Measurements from ENCODE around the gene ACOX3. TPM values are rescaled to one million over a fixed set of nuclear protein-coding genes. Genes with fewer than 3 reads are reported as not detected.
A peak's percentile ranks its signal among the peaks of the same experiment; 100 is the strongest.
"Not testable (repeated sequence)": the region's sequence is repeated elsewhere in the genome, so short reads cannot be mapped to it uniquely, and the experiment has no call there.

The ACOX3 gene
- polyA plus RNA-seq, 4 donors: 13.0 to 18.6 (median 15.7) TPM

DNA sequence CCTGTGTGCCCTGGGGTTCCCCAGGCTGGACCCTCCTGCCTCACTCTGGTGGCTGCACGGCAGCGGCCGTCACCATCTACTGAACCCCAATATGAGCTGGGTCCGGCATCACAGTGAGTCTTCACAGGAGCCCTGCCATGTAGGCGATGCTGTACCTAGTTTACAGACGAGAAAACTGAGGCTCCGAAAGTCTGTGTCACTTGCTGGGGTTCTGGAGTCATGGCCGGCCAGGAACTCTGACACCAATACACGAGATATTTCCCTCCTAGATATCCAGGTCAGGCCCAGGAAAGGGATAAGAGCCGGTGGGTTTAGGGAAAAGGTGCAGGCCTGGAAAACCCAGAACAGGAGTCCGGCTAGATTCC lies 96.6 kb downstream of the ACOX3 start:
- DNase-seq (ENCODE audit: low read depth in 4 of 4, low spot score in 3 of 4): no peak

DNA sequence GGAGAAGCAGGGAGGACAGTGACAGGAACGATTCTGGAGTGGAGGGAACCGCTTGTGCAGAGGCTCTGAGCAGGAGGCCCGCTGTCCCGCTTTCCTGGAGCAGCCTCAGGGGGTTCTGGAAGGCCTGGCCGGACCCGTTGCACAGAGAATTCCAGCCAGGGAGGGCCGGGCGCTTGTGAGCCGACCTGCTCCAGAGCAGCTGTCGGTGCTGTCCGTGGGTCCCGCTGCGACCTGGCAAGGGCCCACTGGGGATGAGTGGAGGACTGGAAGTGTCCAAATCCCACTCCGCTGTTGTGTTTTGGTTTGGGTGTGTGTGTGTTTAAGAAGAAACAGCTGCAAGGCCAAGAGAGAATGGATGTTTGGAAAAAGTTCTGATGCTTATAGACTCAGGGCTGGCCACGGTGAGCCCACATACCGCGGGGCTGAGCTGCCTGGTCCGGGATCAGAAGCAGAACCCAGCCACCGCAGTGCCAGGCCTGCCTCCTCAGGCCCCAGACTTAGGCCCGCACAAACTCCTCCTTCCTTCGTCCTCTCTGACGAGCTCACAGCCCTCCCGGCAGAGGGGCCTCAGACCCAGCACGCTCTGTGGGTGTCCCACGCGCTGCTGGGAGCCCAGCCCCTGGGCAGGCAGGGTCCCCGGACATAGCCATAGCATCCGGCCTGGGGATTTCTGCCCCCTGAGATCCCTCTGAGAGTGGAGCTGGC lies 97.1 kb downstream of the ACOX3 start:
- DNase-seq (ENCODE audit: low read depth in 4 of 4, low spot score in 3 of 4): no peak

DNA sequence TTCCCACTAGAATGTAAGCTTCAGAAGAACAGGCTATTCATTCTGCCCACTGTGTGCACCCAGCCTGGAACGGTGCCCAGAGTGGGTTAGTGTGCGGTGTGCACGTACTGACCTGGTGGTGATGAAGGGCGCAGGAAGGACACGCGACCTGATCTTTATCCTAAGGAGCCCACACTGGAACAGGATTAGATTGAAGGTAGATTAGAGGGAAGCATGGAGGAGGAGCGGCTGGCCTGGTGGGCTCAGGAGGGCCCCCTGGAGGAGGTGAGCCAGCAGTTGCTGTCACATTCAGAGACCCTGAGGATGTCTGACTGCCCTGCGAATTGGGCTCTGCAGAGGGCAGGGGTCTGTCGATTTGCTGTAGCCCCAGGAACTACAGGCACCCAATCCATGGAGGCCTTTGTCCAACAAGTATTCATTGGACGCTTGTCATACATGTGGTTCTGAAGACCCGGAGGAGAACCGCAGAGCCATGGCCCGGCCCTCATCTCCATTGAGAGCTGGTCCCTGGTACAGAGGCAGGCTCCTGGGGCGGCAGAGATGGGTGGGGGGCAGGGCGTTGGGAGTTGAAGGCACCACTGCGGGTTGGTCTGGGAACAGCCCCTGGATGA lies 97.8 kb downstream of the ACOX3 start:
- no peak for DNase-seq (ENCODE audit: low read depth in 4 of 4, low spot score in 3 of 4)

DNA sequence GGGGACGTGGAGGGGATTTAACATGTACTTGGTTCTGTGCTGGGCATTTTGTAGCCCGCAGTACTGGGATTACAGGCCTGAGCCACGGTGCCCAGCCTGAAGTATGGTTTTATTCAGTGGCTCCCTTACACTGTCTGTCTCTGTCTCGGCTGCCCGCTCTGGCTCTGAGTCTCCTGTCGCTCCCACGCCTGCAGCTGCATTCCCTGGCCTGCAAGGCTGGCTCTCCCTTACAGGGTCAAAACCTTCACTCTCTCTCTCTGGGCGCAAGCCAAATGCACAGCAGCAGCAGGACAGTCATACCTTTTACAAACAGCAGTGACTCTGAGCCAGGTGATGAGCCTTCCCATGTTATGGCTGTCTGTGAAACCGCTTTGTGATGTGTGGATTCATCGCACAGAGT lies 98.8 kb downstream of the ACOX3 start:
- DNase-seq (ENCODE audit: low read depth in 4 of 4, low spot score in 3 of 4): peak in 1 of 4 donors; percentile 46

DNA sequence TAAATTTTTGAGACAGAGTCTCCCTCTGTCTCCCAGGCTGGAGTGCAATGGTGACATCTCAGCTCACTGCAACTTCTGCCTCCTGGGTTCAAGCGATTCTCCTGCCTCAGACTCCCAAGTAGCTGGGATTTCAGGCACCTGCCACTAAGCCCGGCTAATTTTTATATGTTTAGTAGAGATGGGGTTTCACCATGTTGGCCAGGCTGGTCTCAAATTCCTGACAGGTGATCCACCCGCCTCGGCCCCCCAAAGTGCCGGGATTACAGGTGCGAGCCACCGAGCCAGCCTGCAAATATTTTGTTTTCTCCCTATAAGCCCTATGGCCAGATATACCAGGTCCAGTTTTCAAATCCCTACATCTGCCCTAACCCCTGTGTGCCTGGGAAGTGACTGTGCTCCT lies 99.2 kb downstream of the ACOX3 start:
- DNase-seq (ENCODE audit: low read depth in 4 of 4, low spot score in 3 of 4): not testable (repeated sequence)

DNA sequence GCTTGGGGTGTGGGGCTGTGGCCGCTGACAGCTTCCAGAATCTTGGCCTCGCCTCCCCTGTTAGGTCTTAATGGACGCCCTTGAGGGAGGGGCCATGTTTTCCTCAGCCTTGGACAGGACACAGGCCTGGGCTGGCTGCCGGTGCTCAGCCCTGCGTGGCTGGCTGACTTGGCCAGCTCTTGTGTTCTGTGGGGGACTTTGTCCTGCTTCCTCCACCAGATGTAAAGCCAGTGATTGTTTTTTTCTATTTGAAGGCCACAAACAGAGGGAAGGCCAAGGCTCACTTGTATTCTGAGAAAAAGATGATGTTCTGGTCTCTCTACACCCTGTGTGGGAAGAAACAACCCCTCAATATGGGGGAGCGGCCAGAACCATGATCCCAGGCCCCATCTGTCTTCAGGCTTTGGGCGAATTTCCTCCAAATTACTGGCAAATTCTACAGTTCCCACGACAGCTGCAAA lies 99.7 kb downstream of the ACOX3 start:
- peak in 2 of 4 donors; percentile 39 to 40 for DNase-seq (ENCODE audit: low read depth in 4 of 4, low spot score in 3 of 4)

DNA sequence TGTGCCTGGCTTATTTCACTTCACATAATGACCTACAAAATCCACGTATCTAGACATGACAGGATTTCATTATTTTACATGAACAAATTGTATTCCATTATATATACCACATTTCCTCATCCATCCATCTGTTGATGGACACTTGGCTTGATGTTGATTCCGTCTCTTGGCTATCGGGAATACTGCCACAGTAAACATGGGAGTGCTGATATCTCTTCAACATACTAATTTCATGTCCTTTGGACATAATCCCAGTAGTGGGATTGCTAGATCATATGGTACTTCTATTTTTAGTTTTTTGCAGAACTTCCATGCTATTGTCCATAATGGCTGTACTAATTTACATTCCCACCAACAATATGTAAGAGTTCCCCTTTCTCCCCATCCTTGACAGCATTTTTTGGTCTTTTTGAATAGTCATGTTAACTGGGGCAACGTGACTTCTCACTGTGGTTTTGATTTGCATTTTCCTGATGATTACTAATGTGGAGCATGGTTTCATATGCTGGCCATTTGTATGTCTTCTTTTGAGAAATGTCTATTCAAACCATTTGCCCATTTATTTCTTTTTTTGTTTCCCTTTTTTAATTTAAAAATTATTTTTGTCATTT lies 102.1 kb downstream of the ACOX3 start:
- DNase-seq (ENCODE audit: low read depth in 4 of 4, low spot score in 3 of 4): no peak

DNA sequence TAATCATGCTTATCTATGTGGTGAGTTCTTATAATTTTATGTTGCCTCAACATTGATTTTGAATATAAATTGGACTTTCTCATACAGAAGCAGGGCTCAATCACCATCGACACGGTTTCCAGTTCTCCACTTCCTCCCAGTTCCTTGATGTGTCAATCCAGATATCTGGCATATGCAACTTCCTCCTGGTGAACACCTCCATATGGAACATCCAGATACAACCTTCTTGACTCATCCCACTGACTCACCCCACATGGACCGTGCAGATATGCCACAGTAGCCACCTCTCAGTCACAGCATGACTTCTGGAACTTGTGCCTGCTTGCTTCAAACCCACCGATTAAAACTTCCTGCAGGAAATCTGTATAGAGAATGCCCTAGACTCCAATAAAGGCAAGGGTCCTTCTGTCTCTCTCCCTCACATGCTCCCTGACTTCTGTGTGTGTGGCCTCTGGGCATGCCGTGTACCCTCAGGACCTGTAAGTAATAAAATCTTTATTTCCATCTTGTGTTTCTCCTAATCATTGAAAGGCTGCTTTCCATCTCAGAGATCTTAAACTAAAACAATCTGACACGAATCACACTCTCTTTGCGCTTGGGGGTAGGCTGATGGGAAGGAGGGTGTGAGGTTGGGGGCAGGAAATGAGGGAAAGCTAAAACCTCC lies 104.0 kb downstream of the ACOX3 start:
- no peak for DNase-seq (ENCODE audit: low read depth in 4 of 4, low spot score in 3 of 4)

DNA sequence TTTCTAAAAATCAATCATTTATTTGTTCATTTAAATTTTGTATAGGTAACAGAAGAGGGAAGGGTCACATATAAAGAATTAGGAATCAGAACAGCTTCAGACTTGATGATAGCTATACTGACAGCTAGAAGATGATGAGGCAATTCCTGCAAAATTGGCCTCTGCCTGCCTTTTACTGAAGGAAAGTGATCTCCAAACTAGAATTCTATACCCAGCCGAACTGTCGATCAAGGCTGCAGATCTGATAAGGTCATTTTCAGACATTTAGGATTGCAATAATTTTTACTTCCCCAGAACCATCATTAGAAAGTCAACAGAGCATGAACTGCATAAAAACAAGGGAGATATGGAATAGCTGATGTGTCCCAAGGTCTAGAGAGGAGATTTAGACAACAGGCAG lies 104.7 kb downstream of the ACOX3 start:
- DNase-seq (ENCODE audit: low read depth in 4 of 4, low spot score in 3 of 4): no peak

DNA sequence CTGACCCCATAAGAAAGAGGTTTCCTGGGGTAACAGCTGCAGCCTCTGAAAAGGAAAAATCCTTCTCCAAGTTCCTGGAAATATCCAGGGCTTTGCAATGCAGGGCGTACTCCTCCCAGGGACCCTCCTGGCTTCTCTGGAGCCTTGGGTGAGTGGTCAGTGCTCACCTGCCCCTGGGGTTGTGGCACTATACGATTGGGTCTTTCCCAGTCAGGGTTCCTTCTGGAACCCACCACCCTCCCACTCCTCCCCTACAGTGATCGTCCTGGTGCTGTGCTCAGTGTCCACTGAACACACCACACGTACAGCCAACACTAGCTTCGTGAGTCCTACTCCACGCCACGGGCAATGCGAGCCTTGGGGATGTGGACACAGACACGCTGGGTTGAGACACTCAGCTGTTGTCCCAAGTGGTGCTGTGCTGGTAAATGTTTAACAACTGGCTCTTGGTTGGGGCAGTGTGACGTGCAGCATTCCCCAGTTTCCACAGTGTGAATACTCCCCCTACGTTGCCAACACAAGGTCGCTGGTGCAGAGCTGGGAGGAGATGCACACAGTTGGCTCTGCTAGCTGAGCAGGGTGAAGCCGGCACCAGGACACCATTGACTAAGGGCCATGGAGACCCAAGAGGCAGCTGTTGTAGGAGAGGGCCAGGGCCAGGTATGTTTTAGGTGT lies 105.6 kb downstream of the ACOX3 start:
- peak in 1 of 4 donors; percentile 37 for DNase-seq (ENCODE audit: low read depth in 4 of 4, low spot score in 3 of 4)

DNA sequence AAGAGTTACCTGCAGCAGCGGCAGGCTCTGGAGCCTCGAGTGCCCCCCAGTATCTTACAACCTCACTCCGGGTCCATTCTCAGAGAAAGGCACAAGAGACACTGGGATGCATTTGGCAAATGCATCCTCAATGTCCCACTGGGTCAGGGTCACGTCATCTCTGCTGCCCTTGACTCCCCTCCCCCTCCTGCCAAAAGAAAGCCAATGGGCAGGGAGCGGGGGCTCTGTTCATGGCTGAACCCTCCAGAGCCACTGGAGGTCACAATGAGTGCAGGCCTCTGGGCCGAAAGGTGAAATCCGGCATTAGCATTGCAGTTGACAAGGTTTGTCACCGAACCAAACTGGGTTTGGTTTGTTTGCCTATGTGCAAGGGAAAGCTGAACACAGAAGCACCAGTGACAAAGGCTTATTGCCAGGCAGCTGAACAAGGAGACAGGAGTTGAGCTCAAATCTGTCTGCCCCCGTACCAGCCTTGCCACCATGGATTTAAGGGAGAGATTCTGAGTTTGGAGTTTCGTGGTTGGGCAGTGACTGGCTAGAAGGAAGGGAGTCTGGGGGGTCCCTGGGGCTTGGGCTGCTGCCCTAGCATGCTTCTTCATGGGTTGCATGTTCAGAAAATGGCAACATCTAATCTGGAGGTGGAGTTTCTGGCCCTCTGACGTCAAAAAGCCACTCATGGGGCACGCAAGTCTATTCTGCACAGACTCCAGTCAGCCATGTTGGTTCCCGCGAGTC lies 106.6 kb downstream of the ACOX3 start:
- DNase-seq (ENCODE audit: low read depth in 4 of 4, low spot score in 3 of 4): no peak

DNA sequence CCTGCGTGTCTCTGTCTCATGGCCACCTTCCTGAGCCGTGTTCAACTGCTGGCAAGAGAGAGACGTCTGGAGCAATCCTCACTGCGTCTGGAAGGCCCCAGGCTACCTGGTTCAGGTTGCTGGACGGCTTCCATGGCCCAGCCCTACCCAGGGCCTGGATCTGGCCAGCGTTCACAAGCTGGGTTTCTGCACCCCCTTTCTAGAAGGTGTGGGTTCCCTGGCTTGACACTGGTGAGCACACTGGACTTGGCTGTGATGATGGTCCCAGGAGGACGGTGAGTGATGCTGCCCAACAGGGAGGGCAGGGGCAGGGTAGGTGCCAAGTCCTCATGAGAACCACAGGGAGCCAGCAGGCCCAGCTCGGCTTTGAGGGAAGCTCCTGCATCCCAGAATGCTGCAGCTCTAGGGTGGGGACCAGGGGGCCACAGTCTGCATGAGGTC lies 107.6 kb downstream of the ACOX3 start:
- no peak for DNase-seq (ENCODE audit: low read depth in 4 of 4, low spot score in 3 of 4)

DNA sequence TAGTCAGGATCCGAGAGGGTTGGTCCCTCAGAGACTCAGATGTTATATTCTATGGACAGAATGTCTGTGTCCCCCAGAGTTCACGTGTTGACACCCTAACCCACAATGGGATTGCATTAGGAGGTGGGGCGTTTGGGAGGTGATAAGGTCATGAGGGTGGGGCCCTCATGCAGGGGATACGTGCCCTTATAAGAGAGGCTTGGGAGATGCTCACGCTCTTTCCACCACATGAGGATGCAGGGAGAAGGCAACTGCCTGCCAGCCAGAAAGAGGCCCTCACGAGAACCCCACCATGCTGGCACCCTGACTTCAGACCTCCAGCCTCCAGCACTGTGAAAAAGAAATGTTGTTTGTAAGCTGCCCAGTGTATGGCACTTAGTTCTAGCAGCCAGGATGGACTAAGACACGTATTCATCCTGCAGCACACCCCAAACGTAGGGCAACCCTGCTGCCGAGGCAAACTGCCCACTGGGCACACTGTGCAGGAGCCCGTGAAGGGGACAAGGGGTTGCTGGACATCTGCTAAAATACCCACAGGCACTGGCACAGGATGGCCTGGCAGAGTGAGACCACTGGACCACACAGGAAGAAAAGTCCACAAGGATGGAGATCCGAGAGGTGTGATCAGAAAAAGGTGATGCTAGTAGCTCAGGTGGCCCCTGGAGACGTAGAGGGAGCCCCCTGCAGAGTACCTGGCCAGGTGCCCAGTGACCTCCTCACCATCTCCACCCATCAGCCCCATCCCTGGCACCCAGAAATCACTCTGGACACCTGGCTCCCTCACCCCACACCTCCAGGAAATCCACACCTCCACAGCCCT lies 108.3 kb downstream of the ACOX3 start:
- DNase-seq (ENCODE audit: low read depth in 4 of 4, low spot score in 3 of 4): no peak

DNA sequence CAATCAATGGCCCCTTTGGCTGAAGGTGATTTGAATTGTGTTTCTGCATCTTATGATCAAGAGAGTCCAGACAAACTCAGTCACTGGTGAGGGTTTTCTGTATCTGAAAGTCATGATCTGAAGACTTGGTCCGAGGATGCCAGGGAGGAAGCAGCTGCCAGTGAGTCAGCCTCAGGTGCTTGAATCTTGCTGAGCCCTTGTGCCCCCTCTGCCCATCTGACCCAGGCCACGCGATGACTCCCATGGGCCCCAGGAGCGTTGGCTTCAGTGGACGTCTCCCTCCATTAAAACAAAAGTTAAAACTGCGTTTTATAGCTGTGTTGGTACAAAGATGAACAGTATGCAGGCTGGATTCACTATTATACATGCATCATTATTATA lies 109.0 kb downstream of the ACOX3 start:
- no peak for DNase-seq (ENCODE audit: low read depth in 4 of 4, low spot score in 3 of 4)

DNA sequence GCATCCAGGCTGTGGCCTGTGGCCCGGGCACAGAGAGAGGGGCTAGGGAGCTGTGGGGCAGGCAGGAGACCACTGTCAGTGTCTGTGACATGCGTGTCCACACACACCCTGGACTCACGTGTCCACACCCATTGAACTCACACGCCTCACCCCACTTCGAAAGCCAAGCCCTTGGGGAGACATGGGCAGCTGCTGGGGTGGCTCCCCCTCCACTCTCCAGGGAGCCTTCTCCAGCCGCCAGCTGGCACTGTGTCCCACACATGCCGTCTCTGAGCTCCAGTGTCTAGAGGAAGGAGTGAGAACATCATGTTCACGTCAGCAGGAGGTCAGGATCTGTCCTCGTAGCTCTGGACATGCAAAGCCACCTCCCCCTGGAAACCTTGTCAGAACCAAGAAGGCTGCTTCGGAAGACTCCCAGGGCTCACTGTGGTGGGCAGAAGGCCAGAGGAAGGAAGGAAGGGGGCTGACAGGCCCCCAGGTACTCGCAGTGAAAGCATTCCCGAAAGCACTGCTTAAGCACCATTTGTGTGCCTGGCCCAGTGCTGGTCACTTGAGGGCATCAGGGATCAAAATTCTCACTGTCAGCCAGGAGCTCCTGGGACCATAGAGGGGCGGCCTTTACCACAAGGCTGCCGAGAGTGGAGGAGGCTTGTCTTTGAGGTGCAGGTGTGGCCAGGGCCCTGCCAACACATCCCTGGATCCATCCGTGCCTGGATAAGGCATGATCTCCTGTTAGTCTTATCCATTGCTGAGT lies 109.5 kb downstream of the ACOX3 start:
- no peak for DNase-seq (ENCODE audit: low read depth in 4 of 4, low spot score in 3 of 4)

DNA sequence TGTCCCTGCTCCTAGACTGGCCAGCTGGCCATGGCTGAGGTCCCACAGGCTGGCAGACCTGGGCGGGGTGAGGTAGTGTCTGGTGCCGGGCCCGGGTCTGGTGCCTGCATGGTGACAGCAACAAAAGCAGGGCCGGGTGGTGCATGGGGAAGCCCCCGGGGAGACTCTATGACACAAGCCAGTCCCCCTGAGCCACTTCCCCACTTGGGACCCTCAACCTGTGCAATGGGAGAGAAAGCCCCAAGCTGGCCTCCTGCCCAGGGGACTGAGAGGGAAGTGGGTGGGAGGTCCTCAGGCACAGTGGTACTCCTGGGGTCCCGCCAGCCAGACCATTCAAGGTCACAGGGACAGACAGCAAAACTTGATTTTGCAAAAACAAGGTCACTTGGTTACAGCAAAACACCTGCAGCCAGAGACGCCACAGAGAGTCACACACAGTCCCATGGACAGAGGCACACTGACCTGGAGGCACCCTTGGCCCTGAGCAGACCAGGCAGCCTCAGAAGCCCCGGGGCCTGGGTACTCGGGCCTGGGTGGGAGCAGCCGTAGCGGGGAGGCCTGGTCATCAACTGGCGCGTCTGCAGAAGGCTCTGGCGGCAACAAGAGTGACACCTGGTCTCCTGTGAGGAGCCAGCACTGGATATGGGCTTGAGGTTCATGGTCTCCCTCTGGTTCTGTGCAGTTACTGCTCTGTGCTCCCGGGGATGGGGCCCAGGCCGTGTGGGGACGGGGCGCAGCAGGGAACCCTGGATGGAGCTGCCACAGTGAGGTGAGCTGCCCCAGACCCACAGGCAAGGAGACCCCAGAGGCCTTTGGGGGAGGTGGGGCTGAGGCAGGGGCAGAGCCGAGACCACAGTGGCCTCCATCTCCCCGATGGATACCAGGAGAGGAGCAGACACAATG lies 110.4 kb downstream of the ACOX3 start:
- DNase-seq (ENCODE audit: low read depth in 4 of 4, low spot score in 3 of 4): no peak

DNA sequence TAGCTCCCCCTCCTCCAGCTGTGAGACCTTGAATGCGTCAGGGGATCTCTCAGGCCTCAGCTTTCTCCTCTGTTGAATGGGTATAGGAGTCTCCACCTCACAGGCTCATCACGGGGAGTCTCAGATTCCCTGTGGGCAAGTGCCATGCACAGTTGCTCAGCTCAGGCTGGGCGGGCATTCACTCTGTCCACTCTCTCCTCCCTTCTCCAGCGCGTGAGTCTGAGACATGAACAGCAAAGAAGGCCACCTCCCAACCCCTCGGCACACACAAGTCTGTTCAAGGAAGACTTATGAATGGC lies 111.0 kb downstream of the ACOX3 start:
- DNase-seq (ENCODE audit: low read depth in 4 of 4, low spot score in 3 of 4): no peak
